Mesenchymal stem cell (in vitro differentiated cells and primary cell): ENCODE measurements around the gene OR9Q1.

ENCODE experiments used
- DNase-seq: peaks from one replicate; pipeline ENCODE4 v3.0.0-alpha.2; 2013
- H2AFZ ChIP-seq: one replicate; pipeline ENCODE4 v1.6.1; 2013; ENCODE audit warnings: low read depth, mild to moderate bottlenecking, control low read depth, inconsistent platforms, low read length, moderate library complexity
- H2AK5ac ChIP-seq: 2 replicates; pipeline ENCODE4 v1.6.1; 2013; ENCODE audit warnings: low read length, moderate library complexity, mild to moderate bottlenecking, inconsistent platforms; ENCODE audit not compliant: severe bottlenecking
- H2BK120ac ChIP-seq: one replicate; pipeline ENCODE4 v1.6.1; 2013; ENCODE audit warnings: low read depth, mild to moderate bottlenecking, inconsistent platforms, low read length, moderate library complexity
- H2BK12ac ChIP-seq, 2 experiments: one replicate each; pipeline ENCODE4 v1.6.1; 2013; ENCODE audit warnings: inconsistent platforms in 2 of 2, low read length in 2 of 2, mild to moderate bottlenecking in 2 of 2, moderate library complexity in 2 of 2, control low read depth in 1 of 2
- H2BK15ac ChIP-seq: one replicate; pipeline ENCODE4 v1.6.1; 2013; ENCODE audit warnings: mild to moderate bottlenecking, low read depth, inconsistent platforms; ENCODE audit not compliant: poor library complexity, severe bottlenecking
- H2BK5ac ChIP-seq: 2 replicates; pipeline ENCODE4 v1.6.1; 2013; ENCODE audit warnings: low read depth, mild to moderate bottlenecking, low read length, control low read depth, inconsistent platforms; ENCODE audit not compliant: poor library complexity, severe bottlenecking
- H3K14ac ChIP-seq, 2 experiments: one replicate each; pipeline ENCODE4 v1.6.1; 2013; ENCODE audit warnings: inconsistent platforms in 2 of 2, low read length in 2 of 2, control low read depth in 1 of 2, mild to moderate bottlenecking in 1 of 2, moderate library complexity in 1 of 2
- H3K18ac ChIP-seq, 2 experiments: one replicate each; pipeline ENCODE4 v1.6.1; 2013; ENCODE audit warnings: inconsistent platforms in 2 of 2, low read length in 2 of 2, control low read depth in 1 of 2, low read depth in 1 of 2, mild to moderate bottlenecking in 1 of 2
- H3K23ac ChIP-seq, 2 experiments: one replicate each; pipeline ENCODE4 v1.6.1; 2013; ENCODE audit warnings: inconsistent platforms in 2 of 2, low read length in 2 of 2, mild to moderate bottlenecking in 2 of 2, moderate library complexity in 2 of 2, control low read depth in 1 of 2
- H3K27ac ChIP-seq: 2 replicates; pipeline ENCODE4 v1.5.1; 2013; ENCODE audit warnings: mild to moderate bottlenecking, moderate library complexity, low read length, control low read depth, inconsistent platforms; ENCODE audit not compliant: poor library complexity, severe bottlenecking
- H3K27me3 ChIP-seq, 2 experiments: 2 replicates each; pipeline versions ENCODE4 v1.6.1 to v1.7.0; 2013; ENCODE audit warnings: low read length in 2 of 2, mild to moderate bottlenecking in 2 of 2, moderate library complexity in 2 of 2, control low read depth in 1 of 2, inconsistent platforms in 1 of 2; ENCODE audit not compliant: control insufficient read depth in 1 of 2, insufficient read depth in 1 of 2
- H3K36me3 ChIP-seq, 2 experiments: 2 replicates each; pipeline versions ENCODE4 v1.6.1 to v1.7.0; 2013; ENCODE audit warnings: low read length in 2 of 2, control low read depth in 1 of 2, inconsistent platforms in 1 of 2, low read depth in 1 of 2, mild to moderate bottlenecking in 1 of 2; ENCODE audit not compliant: insufficient read depth in 2 of 2, control insufficient read depth in 1 of 2
- H3K4ac ChIP-seq, 2 experiments: one replicate each; pipeline ENCODE4 v1.6.1; 2013; ENCODE audit warnings: inconsistent platforms in 2 of 2, low read length in 2 of 2, mild to moderate bottlenecking in 2 of 2, moderate library complexity in 2 of 2, control low read depth in 1 of 2, low read depth in 1 of 2
- H3K4me1 ChIP-seq: 2 replicates; pipeline ENCODE4 v1.6.1; 2013; ENCODE audit warnings: low read depth, low read length, control low read depth; ENCODE audit not compliant: control insufficient read depth, insufficient read depth
- H3K4me2 ChIP-seq: 2 replicates; pipeline ENCODE4 v1.6.1; 2013; ENCODE audit warnings: low read length, mild to moderate bottlenecking, inconsistent platforms; ENCODE audit not compliant: poor library complexity, severe bottlenecking
- H3K4me3 ChIP-seq, 2 experiments: 2 replicates each; pipeline versions ENCODE4 v1.5.1 to v1.7.0; 2013; ENCODE audit warnings: low read length in 2 of 2, mild to moderate bottlenecking in 2 of 2, control low read depth in 1 of 2, low read depth in 1 of 2; ENCODE audit not compliant: insufficient read depth in 1 of 2
- H3K79me1 ChIP-seq: replicated peaks from 2 replicates; pipeline ENCODE4 v1.6.1; 2013; ENCODE audit warnings: mild to moderate bottlenecking, control low read depth, low read length, inconsistent platforms; ENCODE audit not compliant: poor library complexity, severe bottlenecking
- H3K9ac ChIP-seq: 2 replicates; pipeline ENCODE4 v1.7.0; 2013; ENCODE audit warnings: mild to moderate bottlenecking, low read length, moderate library complexity
- H3K9me3 ChIP-seq: 2 replicates; pipeline ENCODE4 v1.7.0; 2013; ENCODE audit warnings: mild to moderate bottlenecking, low read length; ENCODE audit not compliant: control insufficient read depth
- H4K8ac ChIP-seq: one replicate; pipeline ENCODE4 v1.6.1; 2013; ENCODE audit warnings: inconsistent platforms, mild to moderate bottlenecking, low read length, moderate library complexity
- H4K91ac ChIP-seq: one replicate; pipeline ENCODE4 v1.6.1; 2013; ENCODE audit warnings: mild to moderate bottlenecking, low read length, inconsistent platforms
- WGBS: methylation state at CpG from one replicate; pipeline ENCODE4 v1.1.7; 2013; ENCODE audit warnings: mixed read lengths; 5-methylcytosine and 5-hydroxymethylcytosine counted together

The OR9Q1 gene

DNA sequence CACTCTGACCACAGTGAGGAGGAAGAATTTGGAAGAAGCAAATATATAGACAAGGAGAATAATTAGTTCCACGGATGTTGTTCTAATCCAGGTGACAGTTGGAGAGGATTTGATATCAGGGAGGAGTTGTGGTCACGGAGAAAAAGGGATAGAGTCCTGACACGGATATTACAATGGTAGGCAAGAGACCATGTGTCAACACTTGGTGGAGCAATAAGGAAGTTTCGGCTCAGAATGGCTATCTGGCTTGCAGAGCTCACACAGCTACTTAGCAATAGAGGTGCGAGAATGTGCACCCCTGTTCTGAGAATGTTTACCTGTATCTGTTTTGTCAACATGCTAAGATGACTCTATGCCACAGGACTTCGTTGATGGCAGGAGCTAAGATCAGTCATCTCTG is 154.8 kb downstream of the OR9Q1 start:
- Histone ChIP-seq H3K4me3 (no peak overlapping the region), H3K4ac (no peak overlapping the region), H2AFZ (no peak overlapping the region), H2AK5ac (no peak overlapping the region), H2BK5ac (no peak overlapping the region), H4K91ac (no peak overlapping the region), H4K8ac (no peak overlapping the region), H3K9me3 (peaks cover 3% of the 10 kb centered on the region), H3K79me1 (no peaks in the 10 kb centered on the region), H3K27me3 (no peaks in the 10 kb centered on the region), H3K23ac (no peak overlapping the region), H3K9ac (no peak overlapping the region), H2BK12ac (no peak overlapping the region), H2BK120ac (no peak overlapping the region), H3K14ac (no peak overlapping the region), H3K36me3 (no peaks in the 10 kb centered on the region), H3K4me2 (no peak overlapping the region), H2BK15ac (no peak overlapping the region), H3K27ac (no peak overlapping the region), H3K4me1 (no peaks in the 10 kb centered on the region), H3K18ac (no peak overlapping the region)
- DNase-seq: no peak
- WGBS: 70% methylated on average over 5 of the region's 6 CpGs

DNA sequence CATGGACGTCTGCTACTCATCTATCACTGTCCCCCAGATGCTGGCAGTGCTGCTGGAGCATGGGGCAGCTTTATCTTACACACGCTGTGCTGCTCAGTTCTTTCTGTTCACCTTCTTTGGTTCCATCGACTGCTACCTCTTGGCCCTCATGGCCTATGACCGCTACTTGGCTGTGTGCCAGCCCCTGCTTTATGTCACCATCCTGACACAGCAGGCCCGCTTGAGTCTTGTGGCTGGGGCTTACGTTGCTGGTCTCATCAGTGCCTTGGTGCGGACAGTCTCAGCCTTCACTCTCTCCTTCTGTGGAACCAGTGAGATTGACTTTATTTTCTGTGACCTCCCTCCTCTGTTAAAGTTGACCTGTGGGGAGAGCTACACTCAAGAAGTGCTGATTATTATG is 156.0 kb downstream of the OR9Q1 start:
- Histone ChIP-seq H2BK12ac (no peak overlapping the region), H3K27me3 (no peaks in the 10 kb centered on the region), H3K9me3 (peaks cover 3% of the 10 kb centered on the region), H3K4me1 (no peaks in the 10 kb centered on the region), H3K79me1 (no peaks in the 10 kb centered on the region), H3K14ac (no peak overlapping the region), H3K4me2 (no peak overlapping the region), H3K4me3 (no peak overlapping the region), H4K91ac (no peak overlapping the region), H2BK120ac (no peak overlapping the region), H2AK5ac (no peak overlapping the region), H2BK5ac (no peak overlapping the region), H2AFZ (no peak overlapping the region), H3K18ac (no peak overlapping the region), H3K4ac (no peak overlapping the region), H2BK15ac (no peak overlapping the region), H3K36me3 (no peaks in the 10 kb centered on the region), H3K27ac (no peak overlapping the region), H3K23ac (no peak overlapping the region), H4K8ac (no peak overlapping the region), H3K9ac (no peak overlapping the region)
- WGBS: 78% methylated on average over 7 of the region's 7 CpGs
- DNase-seq: no peak

DNA sequence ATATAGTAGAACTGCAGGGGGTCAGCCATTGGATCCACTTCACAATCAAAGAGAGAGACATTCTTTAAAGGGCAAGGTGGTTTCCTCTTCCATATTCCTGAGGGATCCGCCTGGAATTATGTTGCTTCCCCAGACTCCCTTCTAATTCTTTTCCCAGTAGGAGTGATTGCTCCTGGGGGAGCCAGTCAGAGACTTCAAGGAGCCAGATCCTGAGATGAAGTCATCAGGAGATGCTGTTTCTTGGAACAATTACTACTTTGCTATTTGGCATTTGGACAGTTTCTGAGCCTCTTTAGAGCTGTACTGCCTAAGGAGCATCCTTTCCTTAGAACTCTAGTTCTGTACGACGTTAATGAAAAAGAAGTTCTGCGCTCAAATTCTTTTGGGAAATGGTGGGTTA is 163.3 kb downstream of the OR9Q1 start:
- H2BK12ac ChIP-seq: no peak overlapping the region
- H2BK15ac ChIP-seq: no peak overlapping the region
- H3K27ac ChIP-seq: no peak overlapping the region
- no peak overlapping the region for H3K4me3 ChIP-seq
- no peak for DNase-seq
- no peak overlapping the region for H3K14ac ChIP-seq
- 95% methylated on average over 4 of the region's 4 CpGs for WGBS
- no peak overlapping the region for H2AFZ ChIP-seq
- H3K9me3 ChIP-seq: no peaks in the 10 kb centered on the region
- H4K8ac ChIP-seq: no peak overlapping the region
- H3K23ac ChIP-seq: no peak overlapping the region
- H3K18ac ChIP-seq: no peak overlapping the region
- no peak overlapping the region for H2AK5ac ChIP-seq
- H3K9ac ChIP-seq: no peak overlapping the region
- no peak overlapping the region for H3K4ac ChIP-seq
- H3K27me3 ChIP-seq: no peaks in the 10 kb centered on the region
- no peak overlapping the region for H2BK5ac ChIP-seq
- no peak overlapping the region for H3K4me2 ChIP-seq
- H3K79me1 ChIP-seq: no peaks in the 10 kb centered on the region
- no peaks in the 10 kb centered on the region for H3K4me1 ChIP-seq
- no peak overlapping the region for H2BK120ac ChIP-seq
- no peaks in the 10 kb centered on the region for H3K36me3 ChIP-seq
- no peak overlapping the region for H4K91ac ChIP-seq

DNA sequence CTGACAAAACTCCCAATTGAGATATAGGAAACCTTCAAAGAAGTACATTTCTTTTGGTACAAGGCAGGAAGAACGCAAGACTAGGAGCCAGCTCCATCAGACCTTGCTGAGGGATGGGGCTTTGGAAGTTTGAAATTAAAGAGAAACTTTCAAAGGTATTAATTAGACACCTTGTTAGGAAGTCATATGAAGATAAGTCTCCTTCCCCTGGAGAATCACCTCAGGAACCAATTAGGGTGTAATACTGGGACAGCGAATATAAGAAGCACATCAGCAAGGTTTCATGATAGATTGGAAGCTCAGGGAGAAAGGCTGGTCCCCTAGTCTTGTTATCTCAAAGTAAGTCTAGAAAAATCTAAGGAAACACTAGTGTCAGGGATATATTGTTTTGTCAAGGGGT is 165.1 kb downstream of the OR9Q1 start, which contains the start of gene OR9Q2:
TSS of gene OR9Q2 (plus strand) at position 301 of the 400 bp plus-strand sequence. CDS start 1,421 bp downstream, outside the sequence.
- Histone ChIP-seq H2BK12ac (no peak within 1 kb of the TSS), H3K4me3 (no peak within 1 kb of the TSS), H4K8ac (no peak within 1 kb of the TSS), H2AFZ (no peak within 1 kb of the TSS), H3K4ac (no peak within 1 kb of the TSS), H3K27ac (no peak within 1 kb of the TSS), H3K4me1 (no peaks in the 10 kb centered on the region), H2AK5ac (no peak within 1 kb of the TSS), H3K9ac (no peak within 1 kb of the TSS), H3K23ac (no peak within 1 kb of the TSS), H3K79me1 (no peaks in the 10 kb centered on the region), H2BK15ac (no peak within 1 kb of the TSS), H3K27me3 (no peaks in the 10 kb centered on the region), H3K14ac (no peak within 1 kb of the TSS), H3K9me3 (no peaks in the 10 kb centered on the region), H3K4me2 (no peak within 1 kb of the TSS), H2BK5ac (no peak within 1 kb of the TSS), H2BK120ac (no peak within 1 kb of the TSS), H4K91ac (no peak within 1 kb of the TSS), H3K36me3 (no peaks in the 10 kb centered on the region), H3K18ac (no peak within 1 kb of the TSS)
- no peak for DNase-seq
- 49% methylated on average over 2 of the region's 2 CpGs for WGBS
